HG02870 (cell line): ENCODE measurements around the gene PTPRM.

Experiments used
- ATAC-seq: cut with Tn5 transposase; IDR thresholded peaks from one replicate; pipeline ENCODE4 v1.9.1; 2021; ENCODE audit warnings: mild to moderate bottlenecking, moderate library complexity; ENCODE audit not compliant: unreplicated experiment

Gene PTPRM

DNA sequence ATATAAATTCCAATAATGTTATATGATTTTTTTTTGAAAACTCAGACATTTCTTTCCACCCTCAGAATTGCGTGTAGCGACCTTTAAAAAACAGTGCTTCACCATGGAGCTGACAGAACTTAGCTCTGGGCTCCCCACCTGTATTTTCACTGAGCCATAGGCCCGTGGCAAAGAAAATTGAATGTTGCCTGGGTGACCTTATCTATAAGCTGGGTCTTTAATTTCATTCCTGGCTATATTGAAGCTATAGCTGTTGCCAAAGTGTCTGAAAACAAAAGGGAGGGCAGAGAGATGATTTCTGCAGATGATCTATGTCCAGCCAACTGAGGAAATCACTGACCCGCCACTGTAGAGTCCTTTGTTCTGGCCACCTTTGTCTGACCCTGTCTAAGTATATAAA, 411.7 kb downstream of the PTPRM start:
- ATAC-seq: no peak

DNA sequence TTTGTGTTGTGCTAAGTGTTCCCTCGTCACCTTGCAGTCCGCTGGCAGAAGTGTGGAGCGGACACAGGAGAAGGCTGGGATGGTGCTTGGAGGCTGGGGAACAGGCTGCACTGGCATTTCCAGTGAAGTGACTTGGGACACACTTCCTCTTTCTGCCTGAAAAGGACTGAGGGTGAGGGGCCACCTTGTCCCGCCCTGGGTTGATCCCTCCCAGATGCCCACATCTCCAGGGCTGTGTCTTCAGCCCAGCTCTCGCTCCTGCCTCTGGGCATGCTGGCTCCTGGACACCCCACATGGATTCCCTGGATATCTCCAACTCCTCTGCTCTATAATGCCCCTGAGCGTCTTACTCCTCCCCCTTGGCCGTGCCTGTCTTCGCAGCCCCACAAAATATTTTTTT, 412.6 kb downstream of the PTPRM start:
- no peak for ATAC-seq

DNA sequence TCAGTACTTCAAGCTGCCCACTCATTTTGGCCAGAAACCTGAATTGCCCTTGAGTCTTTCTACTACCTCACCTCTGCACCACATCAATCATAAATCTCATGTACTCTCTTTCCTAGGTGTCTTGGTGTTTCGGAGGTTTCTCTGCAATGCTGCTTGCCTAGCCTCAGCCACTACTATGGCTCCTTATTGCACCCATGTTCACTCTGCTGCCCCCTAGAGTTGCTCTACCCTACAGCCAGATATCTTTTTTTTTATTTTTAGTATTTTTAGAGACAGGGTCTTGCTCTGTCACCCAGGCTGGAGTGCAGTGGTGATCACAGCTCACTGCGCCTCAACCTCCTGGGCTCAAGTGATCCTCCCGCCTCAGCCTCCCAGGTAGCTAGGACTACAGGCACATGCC, 413.0 kb downstream of the PTPRM start:
- no peak for ATAC-seq

DNA sequence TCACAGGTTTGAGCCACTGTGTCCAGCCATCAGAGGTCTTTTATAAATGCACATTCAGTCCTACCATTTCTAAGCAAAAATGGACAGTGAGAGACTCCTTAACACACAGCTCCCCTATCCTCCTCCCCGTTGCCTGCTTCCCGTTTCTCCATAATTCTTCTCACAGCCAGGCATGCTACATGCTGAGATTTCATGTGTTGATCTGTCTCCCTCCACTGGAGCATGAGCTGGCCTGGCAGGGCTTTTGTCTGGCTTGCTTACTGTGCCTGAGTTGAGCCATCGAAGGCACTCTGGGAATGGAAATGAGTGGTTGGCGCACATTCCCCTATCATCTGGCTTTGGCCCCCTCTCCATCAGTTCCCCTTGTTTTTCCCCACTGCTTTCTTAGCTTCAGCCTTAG, 413.5 kb downstream of the PTPRM start:
- ATAC-seq: no peak

DNA sequence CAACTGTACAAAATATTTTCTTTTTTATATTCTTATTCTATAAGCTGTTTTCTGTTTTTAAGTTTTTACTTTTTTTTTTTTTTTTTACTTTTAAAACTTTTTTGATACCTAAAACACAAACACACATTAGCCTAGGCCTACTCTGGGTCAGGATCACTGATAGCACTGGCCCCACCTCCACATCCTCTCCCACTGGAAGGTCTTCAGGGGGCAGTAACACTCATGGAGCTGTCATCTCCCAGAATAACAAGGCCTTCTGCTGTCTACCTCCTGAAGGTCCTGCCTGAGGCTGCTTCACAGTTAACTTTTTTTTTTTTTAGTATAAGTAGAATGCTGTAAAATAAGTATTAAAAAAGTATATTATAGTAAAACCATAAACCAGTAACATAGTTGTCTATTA, 415.1 kb downstream of the PTPRM start:
- no peak for ATAC-seq

DNA sequence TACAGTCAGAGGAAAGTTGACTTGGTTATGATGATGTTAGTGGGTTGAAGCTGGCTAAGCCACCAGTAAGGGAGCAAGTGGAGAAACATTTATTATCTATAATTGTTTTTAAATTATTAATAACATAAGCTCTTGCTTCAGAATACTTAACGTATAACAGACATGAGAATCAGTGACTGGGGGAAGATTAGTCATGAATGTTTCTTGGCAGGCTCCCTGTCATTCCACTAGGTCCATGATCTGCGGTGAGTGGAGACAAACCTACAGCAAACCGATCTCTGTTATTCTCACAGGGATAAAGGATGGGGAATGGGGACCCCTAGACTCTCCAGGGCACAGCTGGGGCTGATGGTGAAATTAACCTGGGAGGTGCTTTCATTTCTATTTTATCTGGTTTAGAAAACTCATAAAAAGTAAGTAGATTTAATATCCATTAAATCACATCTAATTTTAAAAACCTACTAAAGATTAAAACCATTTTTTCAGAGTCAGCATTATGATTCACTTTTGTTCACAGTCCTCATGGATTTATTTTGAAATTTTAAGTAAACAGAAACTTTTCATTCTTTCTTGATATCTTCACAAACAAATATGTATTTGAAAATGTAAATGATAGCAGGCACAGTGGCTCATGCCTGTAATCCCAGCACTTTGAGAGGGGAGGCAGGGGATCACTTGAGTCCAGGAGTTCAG, 420.3 kb downstream of the PTPRM start:
- no peak for ATAC-seq

DNA sequence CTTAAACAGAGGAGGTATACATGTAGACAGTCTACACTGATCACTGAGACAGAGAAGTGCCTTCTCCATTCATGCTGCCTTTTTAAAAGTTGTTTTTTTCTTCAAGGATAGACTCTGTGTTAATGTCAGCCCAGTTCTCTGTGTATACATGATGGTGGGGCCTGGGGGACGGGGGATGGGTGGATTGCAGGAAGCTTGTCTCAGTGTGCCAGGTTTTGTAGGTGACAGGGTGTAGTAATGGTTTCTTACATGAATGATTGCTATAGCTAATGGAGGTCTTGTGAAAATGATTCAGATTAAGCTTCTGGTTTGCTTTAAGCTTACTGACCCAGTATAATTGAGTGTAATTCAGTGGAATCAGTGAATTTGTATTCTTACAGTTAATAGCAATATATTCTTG, 423.6 kb downstream of the PTPRM start:
- no peak for ATAC-seq

DNA sequence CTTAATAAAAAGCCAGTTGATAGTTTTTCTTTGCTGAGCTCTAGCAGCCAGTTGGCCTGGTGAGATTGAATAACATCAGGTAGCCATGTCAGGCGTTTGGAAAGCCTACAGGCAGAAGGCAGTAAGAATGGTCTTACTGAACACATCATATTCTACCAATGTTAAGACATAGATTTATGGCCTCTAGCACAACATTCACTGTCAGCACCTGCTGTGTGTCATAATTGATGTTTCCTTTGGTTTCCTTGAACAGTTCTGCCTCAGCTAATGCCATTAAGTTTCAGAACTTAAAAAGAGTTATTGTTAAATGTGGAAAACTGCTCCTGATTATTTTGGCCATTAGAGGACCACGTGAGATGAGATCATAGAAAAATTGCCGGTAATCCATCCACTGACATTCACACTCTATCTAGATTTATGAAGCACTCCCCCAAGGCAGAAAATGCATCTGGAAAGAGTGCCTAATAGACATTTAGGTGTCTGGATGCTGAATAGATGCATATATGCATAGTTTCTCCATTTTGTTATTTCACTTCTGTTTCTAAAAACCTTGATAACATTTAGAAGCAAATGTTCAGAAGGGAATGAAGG, 434.7 kb downstream of the PTPRM start:
- ATAC-seq: no peak

DNA sequence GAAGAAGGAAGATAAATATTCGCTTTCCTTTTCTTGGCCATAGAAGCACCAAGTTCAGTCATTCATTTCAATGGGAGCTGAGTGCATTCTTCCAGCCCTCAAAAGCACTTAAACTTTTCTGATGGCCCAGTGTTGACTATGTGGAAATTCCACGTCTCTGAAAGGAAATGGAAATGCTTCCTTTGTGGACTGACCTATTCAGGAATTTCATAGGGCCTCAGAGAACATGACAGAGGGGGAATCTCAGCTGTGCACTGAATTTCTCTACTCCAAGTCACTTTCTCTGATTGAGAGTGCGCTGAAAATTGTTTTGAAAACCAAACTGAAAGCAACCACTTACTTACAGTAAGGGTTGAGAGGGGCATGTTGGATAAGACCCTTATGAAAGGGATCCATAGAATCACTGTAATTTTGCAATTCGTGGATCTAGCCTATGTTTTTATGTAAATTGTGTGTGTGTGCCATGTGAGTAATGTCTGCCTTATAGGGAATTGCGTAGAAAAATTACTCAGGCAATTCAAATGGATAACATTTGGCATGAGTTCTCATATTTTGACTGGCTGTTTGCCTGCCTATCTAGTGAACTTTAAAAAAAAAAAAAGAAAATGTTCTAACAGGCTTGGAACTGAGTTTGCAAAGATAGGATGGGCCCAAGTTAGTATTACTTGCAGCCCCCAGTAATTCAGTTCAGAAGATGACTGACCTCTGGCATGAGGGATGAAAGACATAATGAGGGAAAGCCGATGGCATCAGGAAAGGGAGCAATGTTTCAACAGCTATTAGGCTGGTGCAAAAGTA, 437.0 kb downstream of the PTPRM start:
- ATAC-seq: no peak

DNA sequence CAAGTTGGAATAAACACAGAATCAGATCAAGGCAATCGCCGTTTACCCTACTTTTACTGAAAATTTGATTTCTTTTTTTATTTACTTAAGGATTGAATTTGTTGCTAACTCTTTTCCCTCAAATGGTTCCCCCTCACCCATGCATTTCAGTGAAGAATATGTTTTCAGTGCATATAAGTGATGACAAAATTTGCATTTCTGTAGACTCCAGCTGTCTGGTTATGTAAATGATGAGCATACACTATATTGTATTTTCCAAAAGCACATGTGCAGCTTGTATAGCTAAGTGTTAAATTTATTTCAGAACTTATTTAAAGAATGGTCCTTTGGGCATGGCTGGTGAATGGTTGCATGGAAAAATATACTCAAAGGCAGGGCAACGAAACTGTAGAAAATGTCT, 437.7 kb downstream of the PTPRM start:
- no peak for ATAC-seq

DNA sequence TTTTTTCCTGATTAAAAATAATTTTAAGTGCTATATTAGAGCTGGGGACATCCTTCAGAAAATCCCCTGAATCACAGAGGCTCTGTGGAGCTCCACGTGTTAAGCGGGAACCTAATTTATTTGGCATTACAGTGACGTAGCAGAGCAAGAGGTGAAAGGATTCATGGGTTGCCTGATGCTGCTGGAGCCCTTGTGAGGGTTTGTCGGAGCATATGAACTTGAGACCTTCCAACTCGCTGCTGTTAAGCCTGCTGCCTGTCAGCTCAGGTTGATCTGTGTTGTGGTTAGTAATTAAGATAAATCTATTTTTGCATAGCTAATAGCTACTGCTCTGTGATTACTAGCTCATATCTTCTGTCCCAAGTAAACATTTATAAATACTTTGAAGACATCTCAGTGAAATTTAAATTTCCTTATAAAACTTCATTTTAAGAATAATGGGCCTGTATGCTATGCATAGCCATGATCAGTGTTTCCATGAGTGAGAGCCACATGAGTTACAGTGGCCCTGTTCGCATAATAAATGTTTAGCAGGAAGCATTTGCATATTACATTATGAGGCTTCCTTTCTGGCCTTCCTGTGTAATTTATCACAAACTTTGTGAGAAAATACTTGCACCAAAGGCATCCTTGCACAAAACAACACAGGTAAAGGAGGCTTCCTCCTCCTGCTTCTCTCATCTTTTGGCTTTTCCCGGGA, 438.9 kb downstream of the PTPRM start:
- no peak for ATAC-seq

DNA sequence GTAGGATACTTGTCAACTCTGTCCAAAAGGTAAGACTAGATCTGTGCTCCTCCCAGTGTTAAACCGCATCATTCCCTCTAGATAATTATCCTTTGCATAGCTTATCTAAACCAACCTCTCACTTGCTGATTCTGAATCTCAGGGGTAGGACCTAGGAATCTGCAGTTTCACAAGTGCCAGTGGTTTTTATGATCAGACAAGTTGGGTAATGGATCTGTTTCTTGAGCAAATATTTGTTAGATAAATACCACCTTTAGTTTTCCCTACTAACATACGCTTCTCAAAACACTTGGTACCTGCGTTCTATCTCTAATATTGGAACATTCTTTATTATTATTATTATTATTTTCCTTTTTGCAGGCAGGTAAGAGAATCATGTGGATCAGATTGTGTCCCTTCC, 439.9 kb downstream of the PTPRM start:
- ATAC-seq: no peak

DNA sequence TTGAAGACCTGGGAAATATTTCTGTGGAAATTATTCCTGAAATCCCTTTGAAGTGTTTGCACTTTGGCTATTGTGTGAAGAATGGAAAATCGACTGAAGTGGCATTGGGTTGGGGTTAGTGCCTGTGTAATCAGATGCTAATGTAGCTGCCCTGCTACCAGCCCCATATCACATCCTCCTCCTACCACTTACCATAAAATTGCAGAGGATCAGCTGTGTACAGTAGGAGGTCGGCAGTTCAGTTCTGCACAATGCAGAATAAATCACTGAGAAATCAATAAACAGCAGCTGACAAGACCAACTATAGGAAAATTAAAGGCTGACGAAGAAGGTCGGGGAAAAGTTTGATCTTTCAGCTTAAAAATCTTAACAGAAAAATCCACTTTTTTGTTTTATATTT, 440.9 kb downstream of the PTPRM start:
- ATAC-seq: no peak

DNA sequence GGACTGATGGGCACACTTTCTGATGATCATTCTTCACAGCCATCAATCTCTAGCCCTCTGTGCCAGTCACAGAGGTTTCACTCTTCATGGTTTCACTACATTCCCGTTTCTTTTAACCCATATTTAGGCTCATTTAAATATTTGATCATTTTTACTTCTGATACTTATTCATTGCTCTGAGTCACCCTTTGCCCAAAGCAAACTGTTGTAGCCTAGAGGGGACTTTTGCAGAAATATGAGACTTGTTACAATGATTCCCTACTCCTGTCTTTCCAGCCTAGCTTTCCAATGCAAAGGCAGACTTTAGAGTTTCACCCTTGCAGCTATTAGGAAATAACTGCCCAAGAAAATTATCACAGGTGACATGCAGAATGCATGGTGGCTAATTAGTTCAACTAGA, 444.2 kb downstream of the PTPRM start:
- ATAC-seq: no peak

DNA sequence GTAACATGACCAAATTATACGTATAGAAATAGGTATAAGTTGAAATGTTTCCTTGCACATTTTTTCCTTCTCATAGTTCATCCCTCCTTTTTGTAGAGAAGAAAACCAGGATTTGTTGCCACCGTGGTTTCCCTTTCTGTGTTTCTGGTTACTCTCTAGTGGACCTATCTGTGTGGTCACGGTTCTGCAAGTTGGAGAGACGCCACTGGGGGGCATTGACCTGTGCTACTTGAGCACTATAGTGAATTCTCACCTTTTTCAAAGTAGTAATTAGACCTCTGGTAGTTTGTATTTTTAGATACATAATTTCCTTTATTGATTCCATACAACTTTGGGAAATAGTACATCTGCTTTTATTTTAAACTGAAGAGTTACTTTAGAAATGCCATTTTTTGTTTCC, 444.8 kb downstream of the PTPRM start:
- ATAC-seq: no peak

DNA sequence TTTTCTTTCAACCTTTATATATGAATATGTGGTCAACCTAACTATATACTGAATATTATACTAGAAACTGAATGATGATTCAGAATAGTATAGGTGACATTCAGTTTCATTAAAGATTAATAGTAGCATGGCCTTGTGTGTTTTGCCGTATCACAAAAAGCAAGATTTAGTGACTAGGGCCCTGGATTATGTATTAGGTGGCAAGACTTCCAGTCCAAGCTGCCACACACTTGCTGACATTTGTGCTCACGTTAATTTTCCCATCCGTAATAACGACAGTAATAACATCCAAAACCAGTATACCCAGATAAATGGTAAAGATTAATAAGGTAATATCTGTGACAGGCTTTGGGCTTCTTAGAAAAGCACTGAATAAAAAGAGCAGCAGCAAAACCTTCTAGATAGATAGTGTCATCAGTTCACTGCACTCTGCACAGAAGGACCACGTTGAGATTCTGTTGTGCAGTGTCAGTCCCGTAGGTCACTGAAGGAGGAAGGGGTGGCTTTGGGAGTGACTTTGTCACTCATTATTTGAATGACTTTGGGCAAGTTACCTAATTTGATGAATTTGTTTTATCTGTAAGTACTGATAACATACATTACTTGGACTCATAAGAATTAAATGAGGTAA, 451.7 kb downstream of the PTPRM start:
- ATAC-seq: no peak

DNA sequence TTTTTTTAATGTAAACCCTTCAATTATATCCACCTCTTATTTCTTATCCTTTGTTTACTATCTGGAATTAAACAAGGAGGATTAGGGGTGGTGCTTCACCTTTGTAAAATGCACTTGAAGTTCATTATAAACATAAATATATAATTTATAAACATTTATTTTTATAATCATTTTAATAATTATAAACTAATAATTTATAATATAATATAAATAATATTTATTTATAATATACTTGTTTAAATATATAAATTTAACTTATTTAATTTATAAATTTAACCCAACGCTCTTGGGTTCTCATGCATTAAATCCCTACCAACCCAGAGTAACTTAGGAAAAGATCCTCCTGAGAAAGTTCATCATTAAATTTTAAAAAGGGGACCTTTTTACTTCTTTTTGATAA, 452.5 kb downstream of the PTPRM start:
- no peak for ATAC-seq

DNA sequence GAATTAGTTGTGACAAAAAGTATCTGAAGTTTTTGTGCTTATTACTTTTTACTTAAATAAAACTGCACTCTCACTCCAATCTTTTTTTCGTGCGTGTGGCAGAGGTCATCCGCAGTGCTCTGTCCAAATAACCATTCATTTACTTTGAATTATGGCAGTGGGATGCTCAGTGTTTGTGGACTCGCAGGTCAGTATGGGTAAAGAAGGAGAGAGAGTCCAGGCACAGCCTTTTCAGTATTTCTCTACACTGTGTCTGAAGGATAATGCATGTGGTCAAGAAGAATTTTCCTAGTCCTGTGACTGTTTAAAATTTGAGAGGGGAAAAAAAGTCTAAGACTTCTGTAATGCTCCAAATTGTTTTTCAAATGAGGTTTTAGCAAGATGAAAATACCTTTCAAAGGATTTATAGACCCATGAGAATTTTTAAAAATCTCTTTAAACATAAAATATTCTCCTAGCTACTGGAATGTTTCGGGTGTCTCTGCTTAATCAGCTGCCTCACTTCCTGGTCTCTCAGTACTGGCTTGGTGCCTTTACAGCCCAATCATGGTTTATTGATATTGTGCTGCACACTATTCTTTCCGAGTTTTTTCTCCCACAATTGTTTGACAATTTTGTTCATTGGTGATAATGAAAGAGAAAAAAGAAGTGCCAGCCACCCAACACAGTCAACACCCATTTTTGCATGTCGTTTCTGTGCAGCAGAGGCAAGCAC, 453.2 kb downstream of the PTPRM start:
- ATAC-seq: no peak

DNA sequence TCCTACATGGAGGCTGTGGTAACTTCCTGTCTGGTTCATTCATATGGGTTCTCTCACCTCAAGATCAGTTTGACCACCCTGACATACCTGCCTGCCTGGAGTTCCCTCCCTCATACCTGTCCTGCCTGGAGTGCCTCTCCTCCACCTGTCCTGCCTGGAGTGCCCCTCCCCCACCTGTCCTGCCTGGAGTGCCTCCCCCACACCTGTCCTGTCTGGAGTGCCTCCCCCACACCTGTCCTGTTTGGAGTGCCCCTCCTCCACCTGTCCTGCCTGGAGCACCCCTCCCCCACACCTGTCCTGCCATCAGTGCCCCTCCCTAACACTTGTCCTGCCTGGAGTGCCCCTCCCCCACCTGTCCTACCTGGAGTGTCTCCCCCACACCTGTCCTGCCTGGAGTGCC, 461.9 kb downstream of the PTPRM start:
- ATAC-seq: no peak

DNA sequence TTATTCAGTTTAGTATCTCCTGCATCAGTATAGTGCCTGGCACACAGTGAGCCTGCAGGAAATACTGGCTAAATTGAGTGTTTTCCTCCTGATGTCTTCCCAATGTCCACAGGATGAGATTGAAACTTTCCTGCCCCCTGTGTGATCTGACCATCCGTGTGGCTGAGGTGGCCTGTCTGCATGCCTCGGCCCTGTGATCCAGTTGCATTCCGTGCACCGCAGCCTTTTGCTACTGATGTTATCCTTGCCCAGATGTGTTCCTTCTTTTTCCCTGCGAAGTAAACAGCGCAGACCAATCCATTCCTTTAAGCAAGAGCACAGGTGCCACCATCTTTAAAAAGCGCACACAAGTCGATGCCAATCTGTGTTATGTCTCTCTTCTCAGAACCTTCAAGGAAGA, 462.6 kb downstream of the PTPRM start:
- ATAC-seq: no peak

DNA sequence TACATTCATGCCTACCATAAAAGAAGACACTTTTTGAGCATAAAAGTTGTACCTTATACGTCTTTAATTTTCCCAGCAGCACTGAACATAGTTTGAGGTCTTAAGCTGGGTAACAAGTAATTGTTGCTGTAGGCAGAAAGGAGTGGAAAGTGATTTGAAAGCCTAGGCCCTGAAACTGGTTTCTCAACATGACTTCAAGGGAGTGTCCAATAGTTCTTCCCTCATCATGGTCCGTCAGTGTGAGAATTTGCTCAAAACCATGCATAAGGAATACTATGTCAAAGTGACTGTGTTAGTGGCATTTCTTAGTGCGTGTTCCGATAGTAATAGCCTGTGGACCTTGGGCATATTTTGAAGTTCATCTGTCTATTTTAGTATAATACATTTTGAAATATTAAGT, 463.1 kb downstream of the PTPRM start:
- no peak for ATAC-seq
